Measurements from ENCODE around the gene CBL.

The CBL gene

GRCh38 chr11:119309953-119310681 lies 104.0 kb downstream of the CBL start:
- FAIRE-seq: no peak

GRCh38 chr11:119310682-119311052 lies 104.5 kb downstream of the CBL start:
- no peak for DNase-seq (ENCODE audit: low spot score)
- no peak for FAIRE-seq

More at GRCh38 chr11:119309953-119310681, 104.0 kb downstream of the CBL start:
- DNase-seq (ENCODE audit: low spot score): no peak

GRCh38 chr11:119314726-119315125 lies 108.6 kb downstream of the CBL start:
- DNase-seq (ENCODE audit: low spot score): no peak
- no peak for FAIRE-seq

GRCh38 chr11:119315131-119316015 lies 109.2 kb downstream of the CBL start:
- peak; percentile 81 for DNase-seq (ENCODE audit: low spot score)
- FAIRE-seq: no peak

- DNase-seq (ENCODE audit: low spot score) (peak; percentile 42), FAIRE-seq (no peak)
Measured at GRCh38 chr11:119316016-119316728, 110.0 kb downstream of the CBL start.

- FAIRE-seq (no peak), DNase-seq (ENCODE audit: low spot score) (peak; percentile 77)
Measured at GRCh38 chr11:119316729-119317591, 110.8 kb downstream of the CBL start, which contains the start of gene MCAM. MCAM (minus strand) TSS chr11:119317130; CDS start chr11:119317101, 29 bp downstream.

GRCh38 chr11:119317592-119318239 lies 111.6 kb downstream of the CBL start:
- DNase-seq (ENCODE audit: low spot score) (no peak), FAIRE-seq (no peak)

GRCh38 chr11:119318240-119319135 lies 112.3 kb downstream of the CBL start:
- no peak for FAIRE-seq
- peak; percentile 42 for DNase-seq (ENCODE audit: low spot score)

GRCh38 chr11:119319136-119319699 lies 113.1 kb downstream of the CBL start:
- FAIRE-seq: no peak
- no peak for DNase-seq (ENCODE audit: low spot score)

- FAIRE-seq (no peak), DNase-seq (ENCODE audit: low spot score) (no peak)
Measured at GRCh38 chr11:119319700-119320239, 113.6 kb downstream of the CBL start.

- no peak for DNase-seq (ENCODE audit: low spot score)
- no peak for FAIRE-seq
Measured at GRCh38 chr11:119320240-119320775, 114.2 kb downstream of the CBL start.

GRCh38 chr11:119320776-119321524 lies 114.8 kb downstream of the CBL start:
- DNase-seq (ENCODE audit: low spot score) (no peak), FAIRE-seq (no peak)

GRCh38 chr11:119322360-119322739 lies 116.2 kb downstream of the CBL start:
- FAIRE-seq (no peak), DNase-seq (ENCODE audit: low spot score) (no peak)

- DNase-seq (ENCODE audit: low spot score): no peak
- FAIRE-seq: no peak
Measured at GRCh38 chr11:119322921-119323531, 116.9 kb downstream of the CBL start.

GRCh38 chr11:119323532-119324033 lies 117.4 kb downstream of the CBL start:
- DNase-seq (ENCODE audit: low spot score) (peak; percentile 40), FAIRE-seq (no peak)

GRCh38 chr11:119324189-119324588 lies 118.0 kb downstream of the CBL start:
- FAIRE-seq (no peak), DNase-seq (ENCODE audit: low spot score) (no peak)

- DNase-seq (ENCODE audit: low spot score): no peak
- no peak for FAIRE-seq
Measured at GRCh38 chr11:119329320-119329719, 123.2 kb downstream of the CBL start.

All from urothelium cell line (cell line).